OCI-LY1 (cell line): ENCODE results near the gene CEBPZ.

Experiments used
- CTCF ChIP-seq: fragments of 200-600 bp; sonication (generic), shearing (Covaris generic); IDR thresholded peaks from 2 replicates; pipeline ENCODE4 v1.5.1; 2017; ENCODE audit warnings: mild to moderate bottlenecking, antibody characterized with exemption, low read length, moderate library complexity, mixed read lengths
- EZH2 ChIP-seq: fragments of 200-600 bp; sonication (generic), shearing (Covaris generic); IDR thresholded peaks from 2 replicates; pipeline ENCODE4 v1.8.0; 2017; ENCODE audit warnings: borderline replicate concordance, mixed run types, mild to moderate bottlenecking, antibody characterized with exemption, low read length, moderate library complexity, mixed read lengths

- TF ChIP-seq EZH2: no peak
- TF ChIP-seq CTCF: no peak
Measured at GRCh38 chr2:37205689-37206341, 25.6 kb downstream of the CEBPZ start.
